Measurements from ENCODE around the gene PCDHGA12.
"Not testable (repeated sequence)": the region's sequence is repeated elsewhere in the genome, so short reads cannot be mapped to it uniquely, and the experiment has no call there.

PCDHGA12 gene

DNA sequence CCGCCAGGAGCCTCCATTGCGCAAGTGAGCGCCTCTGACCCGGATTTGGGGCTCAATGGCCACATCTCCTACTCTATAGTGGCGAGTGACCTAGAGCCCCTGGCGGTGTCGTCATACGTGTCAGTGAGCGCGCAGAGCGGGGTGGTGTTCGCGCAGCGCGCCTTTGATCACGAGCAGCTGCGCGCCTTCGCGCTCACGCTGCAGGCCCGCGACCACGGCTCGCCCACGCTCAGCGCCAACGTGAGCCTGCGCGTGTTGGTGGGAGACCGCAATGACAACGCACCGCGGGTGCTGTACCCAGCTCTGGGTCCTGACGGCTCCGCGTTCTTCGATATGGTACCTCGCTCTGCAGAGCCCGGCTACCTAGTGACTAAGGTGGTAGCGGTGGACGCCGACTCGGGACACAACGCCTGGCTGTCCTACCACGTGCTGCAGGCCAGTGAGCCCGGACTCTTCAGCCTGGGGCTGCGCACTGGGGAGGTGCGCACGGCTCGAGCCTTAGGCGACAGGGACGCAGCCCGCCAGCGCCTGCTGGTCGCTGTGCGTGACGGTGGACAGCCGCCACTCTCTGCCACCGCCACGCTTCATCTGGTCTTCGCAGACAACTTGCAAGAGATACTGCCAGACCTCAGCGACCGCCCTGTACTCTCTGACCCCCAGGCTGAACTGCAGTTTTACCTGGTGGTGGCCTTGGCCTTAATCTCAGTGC, 20.6 kb upstream of the PCDHGA12 start:
- no peak for DNase-seq

DNA sequence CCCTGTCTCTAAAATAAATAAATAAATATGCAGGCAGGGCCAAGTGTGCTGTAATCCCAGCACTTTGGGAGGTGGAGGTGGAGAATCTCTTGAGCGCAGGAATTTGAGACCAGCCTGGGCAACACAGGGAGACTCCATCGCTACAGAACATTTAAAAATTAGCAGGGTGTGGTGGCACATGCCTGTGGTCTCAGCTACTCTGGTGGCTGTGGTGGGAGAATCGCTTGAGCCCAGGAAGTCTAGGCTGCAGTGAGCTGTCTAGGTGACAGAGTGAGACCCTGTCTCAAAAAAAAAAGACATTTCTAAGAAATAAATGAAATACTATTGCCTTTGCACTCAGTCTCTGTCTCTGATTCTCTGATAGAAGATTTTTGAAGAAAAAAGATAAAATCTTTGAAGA, 18.7 kb upstream of the PCDHGA12 start:
- no peak for DNase-seq

DNA sequence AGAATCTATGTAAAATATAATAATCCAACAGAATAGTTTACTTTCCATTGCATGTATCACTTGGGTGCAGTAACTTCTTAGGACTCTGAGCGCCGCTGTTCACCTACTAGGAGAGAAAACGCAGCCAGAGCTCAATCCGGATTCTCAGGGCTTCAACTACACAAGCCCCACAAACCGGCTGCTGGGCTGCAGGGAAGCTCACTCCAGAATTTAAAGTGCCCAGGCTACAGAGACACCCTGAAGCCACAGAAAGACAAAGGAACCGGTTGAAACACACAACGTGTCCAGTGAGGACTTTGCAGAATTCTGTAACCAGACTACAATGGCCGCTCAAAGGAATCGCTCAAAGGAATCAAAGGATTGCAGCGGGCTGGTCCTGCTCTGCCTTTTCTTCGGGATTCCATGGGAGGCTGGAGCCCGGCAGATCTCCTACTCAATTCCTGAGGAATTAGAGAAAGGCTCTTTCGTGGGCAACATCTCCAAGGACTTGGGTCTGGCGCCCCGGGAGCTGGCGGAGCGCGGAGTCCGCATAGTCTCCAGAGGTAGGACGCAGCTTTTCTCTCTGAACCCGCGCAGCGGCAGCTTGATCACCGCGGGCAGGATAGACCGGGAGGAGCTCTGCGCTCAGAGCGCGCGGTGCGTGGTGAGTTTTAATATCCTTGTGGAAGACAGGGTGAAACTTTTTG, 17.3 kb upstream of the PCDHGA12 start, which contains the start of gene PCDHGA10:
Gene PCDHGA10, plus strand, starts transcription at position 134 of the 686 bp plus-strand sequence. Its CDS starts 189 bp downstream, at position 323.
- peak; percentile 50 for DNase-seq

DNA sequence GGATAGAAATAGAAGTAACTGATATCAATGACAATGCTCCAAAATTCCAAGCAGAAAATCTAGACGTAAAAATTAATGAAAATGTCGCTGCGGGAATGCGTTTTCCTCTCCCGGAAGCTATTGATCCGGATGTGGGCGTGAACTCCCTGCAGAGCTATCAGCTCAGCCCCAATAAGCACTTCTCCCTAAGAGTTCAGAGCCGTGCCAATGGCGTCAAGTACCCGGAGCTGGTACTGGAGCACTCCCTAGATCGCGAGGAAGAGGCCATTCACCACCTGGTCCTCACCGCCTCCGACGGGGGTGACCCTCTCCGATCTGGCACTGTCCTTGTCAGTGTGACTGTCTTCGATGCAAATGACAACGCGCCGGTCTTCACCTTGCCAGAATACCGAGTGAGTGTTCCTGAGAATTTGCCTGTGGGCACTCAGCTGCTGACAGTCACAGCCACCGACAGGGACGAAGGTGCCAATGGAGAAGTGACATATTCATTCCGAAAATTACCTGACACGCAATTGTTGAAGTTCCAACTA, 16.7 kb upstream of the PCDHGA12 start:
- DNase-seq = no peak

DNA sequence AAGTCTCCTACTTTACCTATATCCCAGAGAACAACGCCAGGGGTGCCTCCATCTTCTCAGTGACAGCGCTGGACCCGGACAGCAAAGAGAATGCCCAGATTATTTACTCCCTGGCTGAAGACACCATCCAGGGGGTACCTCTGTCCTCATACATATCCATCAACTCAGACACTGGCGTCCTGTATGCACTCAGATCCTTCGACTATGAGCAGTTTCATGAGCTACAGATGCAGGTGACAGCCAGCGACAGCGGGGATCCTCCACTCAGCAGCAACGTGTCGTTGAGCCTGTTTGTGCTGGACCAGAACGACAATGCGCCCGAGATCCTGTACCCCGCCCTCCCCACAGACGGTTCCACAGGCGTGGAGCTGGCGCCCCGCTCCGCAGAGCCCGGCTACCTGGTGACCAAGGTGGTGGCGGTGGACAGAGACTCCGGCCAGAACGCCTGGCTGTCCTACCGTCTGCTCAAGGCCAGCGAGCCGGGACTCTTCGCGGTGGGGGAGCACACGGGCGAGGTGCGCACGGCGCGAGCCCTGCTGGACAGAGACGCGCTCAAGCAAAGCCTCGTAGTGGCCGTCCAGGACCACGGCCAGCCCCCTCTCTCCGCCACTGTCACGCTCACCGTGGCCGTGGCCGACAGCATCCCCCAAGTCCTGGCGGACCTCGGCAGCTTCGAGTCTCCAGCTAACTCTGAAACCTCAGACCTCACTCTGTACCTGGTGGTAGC, 15.6 kb upstream of the PCDHGA12 start:
- not testable (repeated sequence) for DNase-seq

DNA sequence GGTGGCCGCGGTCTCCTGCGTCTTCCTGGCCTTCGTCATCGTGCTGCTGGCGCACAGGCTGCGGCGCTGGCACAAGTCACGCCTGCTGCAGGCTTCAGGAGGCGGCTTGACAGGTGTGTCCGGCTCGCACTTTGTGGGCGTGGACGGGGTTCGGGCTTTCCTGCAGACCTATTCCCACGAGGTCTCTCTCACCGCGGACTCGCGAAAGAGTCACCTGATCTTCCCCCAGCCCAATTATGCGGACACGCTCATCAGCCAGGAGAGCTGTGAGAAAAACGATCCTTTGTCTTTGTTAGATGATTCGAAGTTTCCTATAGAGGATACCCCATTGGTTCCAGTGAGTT, 15.1 kb upstream of the PCDHGA12 start:
- DNase-seq = not testable (repeated sequence)

DNA sequence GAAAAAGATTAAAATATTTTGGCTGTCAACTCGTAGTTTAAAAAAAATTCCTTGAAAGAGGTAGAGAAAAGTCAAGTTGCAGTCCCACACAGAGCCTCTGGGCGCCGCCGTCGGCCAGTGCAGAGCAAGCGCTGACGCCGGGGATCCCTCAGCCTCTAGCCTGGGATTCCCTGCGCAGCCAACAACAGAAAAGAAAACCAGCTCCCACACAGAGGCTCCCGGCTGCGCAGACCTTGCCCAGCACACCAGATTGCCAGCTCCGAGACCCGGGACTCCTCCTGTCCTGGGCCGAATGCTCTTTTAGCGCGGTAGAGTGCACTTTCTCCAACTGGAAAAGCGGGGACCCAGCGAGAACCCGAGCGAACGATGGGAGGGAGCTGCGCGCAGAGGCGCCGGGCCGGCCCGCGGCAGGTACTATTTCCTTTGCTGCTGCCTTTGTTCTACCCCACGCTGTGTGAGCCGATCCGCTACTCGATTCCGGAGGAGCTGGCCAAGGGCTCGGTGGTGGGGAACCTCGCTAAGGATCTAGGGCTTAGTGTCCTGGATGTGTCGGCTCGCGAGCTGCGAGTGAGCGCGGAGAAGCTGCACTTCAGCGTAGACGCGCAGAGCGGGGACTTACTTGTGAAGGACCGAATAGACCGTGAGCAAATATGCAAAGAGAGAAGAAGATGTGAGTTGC, 12.7 kb upstream of the PCDHGA12 start, which contains the start of gene PCDHGB7:
Gene PCDHGB7, plus strand, starts transcription at position 184 of the 679 bp plus-strand sequence. Its CDS starts 183 bp downstream, at position 367.
- DNase-seq = peak; percentile 22

DNA sequence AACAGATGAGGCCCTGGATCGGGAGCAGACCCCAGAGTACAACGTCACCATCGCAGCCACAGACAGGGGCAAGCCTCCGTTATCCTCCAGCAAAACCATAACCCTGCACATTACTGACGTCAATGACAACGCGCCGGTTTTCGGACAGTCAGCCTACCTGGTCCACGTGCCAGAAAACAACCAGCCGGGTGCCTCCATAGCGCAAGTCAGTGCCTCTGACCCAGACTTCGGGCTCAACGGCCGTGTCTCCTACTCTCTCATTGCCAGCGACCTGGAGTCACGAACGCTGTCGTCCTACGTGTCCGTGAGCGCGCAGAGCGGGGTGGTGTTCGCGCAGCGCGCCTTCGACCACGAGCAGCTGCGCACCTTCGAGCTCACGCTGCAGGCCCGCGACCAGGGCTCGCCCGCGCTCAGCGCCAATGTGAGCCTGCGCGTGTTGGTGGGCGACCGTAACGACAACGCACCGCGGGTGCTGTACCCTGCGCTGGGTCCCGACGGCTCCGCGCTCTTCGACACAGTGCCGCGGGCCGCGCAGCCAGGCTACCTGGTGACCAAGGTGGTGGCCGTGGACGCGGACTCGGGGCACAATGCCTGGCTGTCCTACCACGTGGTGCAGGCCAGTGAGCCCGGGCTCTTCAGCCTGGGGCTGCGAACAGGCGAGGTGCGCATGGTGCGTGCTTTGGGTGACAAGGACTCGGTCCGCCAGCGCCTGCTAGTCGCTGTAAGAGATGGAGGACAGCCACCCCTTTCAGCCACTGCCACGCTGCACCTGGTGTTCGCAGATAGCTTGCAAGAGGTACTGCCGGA, 11.0 kb upstream of the PCDHGA12 start:
- no peak for DNase-seq

DNA sequence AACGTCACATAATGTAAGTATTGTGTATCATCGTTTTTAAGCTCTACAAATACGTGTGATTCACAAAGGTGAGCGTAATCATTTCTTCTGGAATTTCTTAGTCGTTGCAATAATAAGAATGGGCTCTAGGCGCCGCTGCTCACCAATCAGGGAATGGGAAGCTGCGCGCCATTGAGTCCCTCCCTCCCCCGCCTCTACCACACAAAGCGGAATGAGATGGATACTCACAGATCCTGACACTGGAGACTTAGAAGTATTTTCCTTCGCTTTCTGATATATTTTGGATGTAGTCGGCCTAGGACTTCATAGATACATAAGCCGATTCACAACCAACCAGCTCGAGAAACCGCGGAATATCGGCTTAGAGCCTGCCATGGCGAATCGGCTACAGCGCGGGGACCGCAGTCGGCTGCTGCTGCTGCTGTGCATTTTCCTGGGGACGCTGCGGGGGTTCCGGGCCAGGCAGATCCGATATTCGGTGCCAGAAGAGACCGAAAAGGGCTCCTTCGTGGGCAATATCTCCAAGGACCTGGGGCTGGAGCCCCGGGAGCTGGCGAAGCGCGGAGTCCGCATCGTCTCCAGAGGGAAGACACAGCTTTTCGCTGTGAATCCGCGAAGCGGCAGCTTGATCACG, 9.3 kb upstream of the PCDHGA12 start, which contains the start of gene PCDHGA11:
Gene PCDHGA11, plus strand, starts transcription at position 197 of the 634 bp plus-strand sequence. Its CDS starts 177 bp downstream, at position 374.
- DNase-seq = peak; percentile 19

DNA sequence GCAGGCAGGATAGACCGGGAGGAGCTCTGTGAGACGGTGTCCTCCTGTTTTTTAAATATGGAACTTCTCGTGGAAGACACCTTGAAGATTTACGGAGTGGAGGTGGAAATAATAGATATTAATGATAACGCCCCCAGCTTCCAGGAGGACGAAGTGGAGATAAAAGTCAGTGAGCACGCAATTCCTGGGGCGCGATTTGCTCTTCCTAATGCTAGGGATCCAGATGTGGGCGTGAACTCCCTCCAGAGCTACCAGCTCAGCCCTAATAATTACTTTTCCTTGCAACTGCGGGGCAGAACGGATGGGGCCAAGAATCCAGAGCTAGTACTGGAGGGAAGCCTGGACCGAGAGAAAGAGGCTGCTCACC, 8.8 kb upstream of the PCDHGA12 start:
- DNase-seq = no peak

DNA sequence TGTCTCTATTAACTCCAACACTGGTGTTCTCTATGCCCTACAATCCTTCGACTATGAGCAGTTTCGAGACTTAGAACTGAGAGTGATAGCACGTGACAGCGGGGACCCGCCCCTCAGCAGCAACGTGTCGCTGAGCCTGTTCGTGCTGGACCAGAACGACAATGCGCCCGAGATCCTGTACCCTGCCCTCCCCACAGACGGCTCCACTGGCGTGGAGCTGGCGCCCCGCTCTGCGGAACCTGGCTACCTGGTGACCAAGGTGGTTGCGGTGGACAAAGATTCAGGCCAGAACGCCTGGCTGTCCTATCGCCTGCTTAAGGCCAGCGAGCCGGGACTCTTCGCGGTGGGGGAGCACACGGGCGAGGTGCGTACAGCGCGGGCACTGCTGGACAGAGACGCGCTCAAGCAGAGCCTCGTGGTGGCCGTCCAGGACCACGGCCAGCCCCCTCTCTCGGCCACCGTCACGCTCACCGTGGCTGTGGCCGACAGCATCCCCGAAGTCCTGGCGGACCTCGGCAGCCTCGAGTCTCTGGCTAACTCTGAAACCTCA, 7.5 kb upstream of the PCDHGA12 start:
- DNase-seq = no peak

DNA sequence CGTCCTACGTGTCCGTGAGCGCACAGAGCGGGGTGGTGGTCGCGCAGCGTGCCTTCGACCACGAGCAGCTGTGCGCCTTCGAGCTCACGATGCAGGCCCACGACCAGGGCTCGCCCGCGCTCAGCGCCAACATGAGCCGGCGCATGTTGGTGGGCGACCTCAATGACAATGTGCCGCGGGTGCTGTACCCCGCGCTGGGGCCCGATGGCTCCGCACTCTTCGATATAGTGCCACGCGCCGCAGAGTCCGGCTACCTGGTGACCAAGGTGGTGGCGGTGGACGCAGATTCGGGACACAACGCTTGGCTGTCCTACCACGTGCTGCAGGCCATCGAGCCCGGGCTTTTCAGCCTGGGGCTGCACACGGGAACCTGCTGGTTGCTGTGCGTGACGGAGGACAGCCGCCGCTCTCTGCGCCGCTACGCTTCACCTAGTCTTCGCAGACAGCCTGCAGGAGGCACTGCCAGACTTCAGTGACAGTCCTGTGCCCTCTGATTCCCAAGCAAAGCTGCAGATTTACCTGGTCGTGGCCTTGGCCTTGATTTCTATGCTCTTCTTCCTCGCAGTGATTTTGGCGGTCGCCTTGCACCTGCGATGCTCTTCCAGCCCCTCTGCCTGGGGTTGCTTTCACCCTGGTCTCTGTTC, 2.4 kb upstream of the PCDHGA12 start:
- DNase-seq = no peak

DNA sequence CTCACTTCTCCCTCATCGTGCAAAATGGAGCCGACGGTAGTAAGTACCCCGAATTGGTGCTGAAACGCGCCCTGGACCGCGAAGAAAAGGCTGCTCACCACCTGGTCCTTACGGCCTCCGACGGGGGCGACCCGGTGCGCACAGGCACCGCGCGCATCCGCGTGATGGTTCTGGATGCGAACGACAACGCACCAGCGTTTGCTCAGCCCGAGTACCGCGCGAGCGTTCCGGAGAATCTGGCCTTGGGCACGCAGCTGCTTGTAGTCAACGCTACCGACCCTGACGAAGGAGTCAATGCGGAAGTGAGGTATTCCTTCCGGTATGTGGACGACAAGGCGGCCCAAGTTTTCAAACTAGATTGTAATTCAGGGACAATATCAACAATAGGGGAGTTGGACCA, 979 bp downstream of the PCDHGA12 start:
- no peak for DNase-seq

DNA sequence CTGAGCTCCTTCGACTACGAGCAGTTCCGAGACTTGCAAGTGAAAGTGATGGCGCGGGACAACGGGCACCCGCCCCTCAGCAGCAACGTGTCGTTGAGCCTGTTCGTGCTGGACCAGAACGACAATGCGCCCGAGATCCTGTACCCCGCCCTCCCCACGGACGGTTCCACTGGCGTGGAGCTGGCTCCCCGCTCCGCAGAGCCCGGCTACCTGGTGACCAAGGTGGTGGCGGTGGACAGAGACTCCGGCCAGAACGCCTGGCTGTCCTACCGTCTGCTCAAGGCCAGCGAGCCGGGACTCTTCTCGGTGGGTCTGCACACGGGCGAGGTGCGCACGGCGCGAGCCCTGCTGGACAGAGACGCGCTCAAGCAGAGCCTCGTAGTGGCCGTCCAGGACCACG, 2.0 kb downstream of the PCDHGA12 start:
- DNase-seq = not testable (repeated sequence)

DNA sequence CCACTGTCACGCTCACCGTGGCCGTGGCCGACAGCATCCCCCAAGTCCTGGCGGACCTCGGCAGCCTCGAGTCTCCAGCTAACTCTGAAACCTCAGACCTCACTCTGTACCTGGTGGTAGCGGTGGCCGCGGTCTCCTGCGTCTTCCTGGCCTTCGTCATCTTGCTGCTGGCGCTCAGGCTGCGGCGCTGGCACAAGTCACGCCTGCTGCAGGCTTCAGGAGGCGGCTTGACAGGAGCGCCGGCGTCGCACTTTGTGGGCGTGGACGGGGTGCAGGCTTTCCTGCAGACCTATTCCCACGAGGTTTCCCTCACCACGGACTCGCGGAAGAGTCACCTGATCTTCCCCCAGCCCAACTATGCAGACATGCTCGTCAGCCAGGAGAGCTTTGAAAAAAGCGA, 2.4 kb downstream of the PCDHGA12 start:
- DNase-seq = not testable (repeated sequence)

DNA sequence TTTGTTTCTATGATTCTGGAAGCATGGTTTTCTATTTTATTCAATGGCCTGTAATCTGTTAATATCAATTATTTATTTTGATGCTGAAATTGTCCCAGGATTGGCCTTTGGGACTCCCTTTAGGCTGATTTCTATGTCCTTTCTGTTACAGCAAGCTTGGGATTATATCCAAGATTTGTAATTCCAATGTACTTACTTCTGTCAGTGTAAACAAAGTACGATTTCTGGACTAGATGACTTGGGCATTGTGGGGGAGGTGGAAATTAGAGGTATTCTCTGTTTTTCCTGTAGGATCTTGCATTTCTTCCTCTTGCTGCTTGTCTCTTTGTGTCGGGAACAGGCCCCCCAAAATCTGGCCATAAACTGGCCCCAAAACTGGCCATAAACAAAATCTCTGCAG, 3.7 kb downstream of the PCDHGA12 start:
- DNase-seq = no peak

DNA sequence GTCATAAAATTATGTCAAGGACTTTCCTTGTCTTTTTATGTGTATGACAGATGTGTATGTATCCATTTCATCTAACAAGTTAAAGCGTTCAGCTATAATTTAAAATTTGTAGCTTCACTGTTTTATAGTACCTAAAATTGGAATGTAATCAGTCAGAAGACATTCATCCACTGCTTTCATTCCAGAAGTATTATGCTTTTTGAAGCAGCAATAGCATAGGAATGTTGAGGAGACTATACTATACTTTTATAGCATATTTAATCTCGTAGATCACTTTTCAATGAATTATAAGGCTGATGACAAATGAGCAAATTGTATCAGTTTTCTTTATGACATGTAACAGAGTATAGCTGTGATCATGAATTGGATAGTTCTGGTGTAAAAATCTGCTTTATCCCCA, 6.9 kb downstream of the PCDHGA12 start:
- no peak for DNase-seq

DNA sequence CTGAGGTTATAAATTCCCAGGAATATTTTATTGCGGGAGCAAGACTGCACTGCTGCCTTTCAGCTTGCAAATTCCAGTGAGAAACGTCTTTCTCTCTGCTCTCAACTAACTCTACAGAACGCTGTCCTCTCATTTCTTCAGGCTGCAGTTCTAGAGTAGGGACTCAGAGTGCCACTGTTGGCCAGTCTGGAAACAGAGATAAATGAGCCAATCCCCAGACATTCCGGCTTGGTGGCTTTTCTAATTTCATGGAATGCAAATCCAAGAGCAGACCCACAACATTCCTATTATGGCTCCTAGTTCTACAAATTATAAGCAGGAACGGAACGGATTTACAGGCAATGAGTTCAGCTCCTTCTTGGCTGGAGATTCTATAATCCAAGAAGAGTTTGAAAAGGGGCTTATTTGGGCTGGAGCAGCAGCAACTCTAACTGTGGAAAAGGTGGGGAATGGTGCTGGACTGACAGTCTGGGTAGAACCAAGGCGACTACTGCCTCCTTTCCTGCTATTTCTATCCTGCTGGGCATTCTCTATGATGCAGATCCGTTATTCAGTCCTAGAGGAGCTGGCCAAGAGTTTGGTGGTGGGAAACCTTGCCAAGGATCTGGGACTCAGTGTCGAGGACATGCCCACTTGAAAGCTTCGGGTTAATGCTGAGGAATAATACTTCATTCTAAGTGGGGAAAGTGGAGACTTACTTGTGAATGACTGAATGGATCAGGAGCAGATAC, 9.3 kb downstream of the PCDHGA12 start:
- no peak for DNase-seq

DNA sequence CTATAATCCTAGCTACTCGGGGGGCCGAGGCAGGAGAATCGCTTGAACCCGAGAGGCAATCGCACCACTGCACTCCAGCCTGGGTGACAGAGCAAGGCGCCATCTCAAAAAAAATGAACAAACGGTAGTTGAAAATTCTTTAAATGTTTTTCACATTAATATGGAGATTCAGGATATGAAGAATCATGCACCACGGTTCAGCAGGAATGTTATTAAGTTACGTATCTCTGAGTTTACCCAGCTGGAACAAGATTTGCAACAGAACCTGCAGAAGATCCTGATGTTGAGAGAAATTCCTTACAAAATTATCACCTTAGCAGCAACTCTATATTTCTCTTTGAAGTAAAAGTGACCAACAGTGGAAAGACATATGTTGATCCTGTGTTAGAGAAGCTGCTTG, 10.0 kb downstream of the PCDHGA12 start:
- no peak for DNase-seq
